G401.6 (cell line): ENCODE results near the gene ZBTB1.
"Not testable (repeated sequence)": the region's sequence is repeated elsewhere in the genome, so short reads cannot be mapped to it uniquely, and the experiment has no call there.

Experiments used
- FAIRE-seq: peaks from 2 replicates; lab custom pipeline; 2012; peaks lifted over from hg19 to GRCh38; lab: Jason Lieb, UNC

Gene ZBTB1

DNA sequence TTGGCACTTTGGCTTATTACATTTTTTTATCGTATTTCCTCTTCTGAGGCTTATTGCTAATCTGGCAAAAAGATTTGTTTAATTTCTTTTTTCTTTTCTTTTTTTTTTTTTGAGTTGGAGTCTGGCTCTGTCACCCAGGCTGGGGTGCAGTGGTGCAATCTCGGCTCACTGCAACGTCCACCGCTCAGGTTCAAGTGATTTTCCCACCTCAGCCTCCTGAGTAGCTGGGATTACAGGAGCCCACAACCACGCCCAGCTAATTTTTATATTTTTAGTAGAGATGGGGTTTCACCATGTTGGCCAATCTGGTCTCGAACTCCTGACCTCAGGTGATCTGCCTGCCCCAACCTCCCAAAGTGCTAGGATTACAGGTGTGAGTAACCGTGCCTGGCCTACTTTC lies 65.1 kb downstream of the ZBTB1 start:
- not testable (repeated sequence) for FAIRE-seq

DNA sequence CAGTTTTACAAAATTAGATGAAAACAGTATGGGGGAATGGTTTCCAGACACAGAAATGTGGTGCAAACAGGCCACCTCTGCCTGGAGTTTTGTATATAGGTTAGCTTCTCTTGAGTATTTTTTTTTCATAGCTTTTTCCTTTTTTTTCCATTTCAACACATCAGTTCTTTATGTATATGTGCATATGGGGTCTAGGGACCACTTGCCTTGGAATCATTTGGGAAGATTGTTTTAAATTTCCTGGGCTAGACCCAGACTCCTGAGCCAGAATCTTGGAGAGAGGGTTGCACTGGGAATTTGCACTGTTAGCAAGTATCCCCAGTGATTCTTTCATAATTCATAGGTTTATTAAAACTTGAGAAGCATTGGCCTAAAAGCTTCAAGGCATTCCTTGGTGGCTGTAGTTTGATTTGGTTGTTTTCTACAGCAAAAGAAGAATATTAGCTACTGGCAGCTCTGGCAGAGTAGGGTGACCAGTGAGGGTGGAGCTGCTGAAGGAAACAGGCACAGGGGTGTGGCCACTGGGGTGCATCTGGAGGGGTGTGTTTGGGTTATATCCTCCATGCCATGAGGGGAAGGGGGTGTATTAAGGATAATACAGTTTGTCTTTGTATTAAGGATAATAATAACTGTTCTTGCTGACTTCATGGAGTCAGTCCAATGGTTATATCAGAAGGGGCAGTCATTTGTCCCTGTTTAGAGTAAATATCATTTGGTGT lies 68.0 kb downstream of the ZBTB1 start:
- FAIRE-seq = no peak

DNA sequence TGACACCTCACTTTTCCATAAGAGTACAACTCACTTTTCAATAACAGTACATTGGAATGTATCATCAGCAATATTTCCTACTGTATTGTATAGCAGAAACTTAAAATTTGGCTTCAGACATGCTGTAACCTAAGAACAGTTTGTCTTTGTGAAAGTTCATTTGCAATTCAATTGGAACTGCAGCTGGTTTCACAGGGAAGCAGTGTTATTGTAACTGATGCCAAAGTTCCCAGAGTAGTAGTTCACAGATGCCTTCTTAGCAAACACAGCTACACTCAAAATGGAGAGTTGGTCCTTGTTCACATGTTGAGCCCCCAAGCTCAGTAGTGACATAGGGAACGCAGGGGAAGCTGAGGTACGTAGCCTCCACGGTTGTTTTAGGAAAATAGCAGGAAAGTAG lies 68.5 kb downstream of the ZBTB1 start:
- FAIRE-seq = no peak
